PC-9 (cell line): Measurements from ENCODE around the gene TOMM20. TPM values are rescaled to one million over a fixed set of nuclear protein-coding genes. Genes with fewer than 3 reads are reported as not detected.

ENCODE experiments used
- BruUV-seq: library from RNA; stranded (reverse); fragments of 400-500 nt; replicated peaks from 2 replicates; lab custom pipeline; 2021; lab: Mats Ljungman, UMichigan
- CTCF ChIA-PET: fragments of 300-600 bp; sonication (Branson Sonifier 250); formaldehyde crosslinking; loops from one replicate; lab custom pipeline; 2022; ENCODE audit warnings: antibody characterized with exemption; lab: Charles Lee
- POLR2A ChIA-PET: fragments of 300-600 bp; sonication (Branson Sonifier 250); formaldehyde crosslinking; loops from one replicate; lab custom pipeline; 2022; ENCODE audit warnings: antibody characterized with exemption; ENCODE audit not compliant: unreplicated experiment; lab: Charles Lee
- DNase-seq, 2 experiments: peaks; one replicate each; pipeline versions ENCODE4 v3.0.0 to v3.0.0-alpha.2; 2015 to 2022; ENCODE audit warnings: mixed read lengths in 1 of 2
- H2AFZ ChIP-seq: fragments of 200-600 bp; sonication (generic); 2 replicates; pipeline ENCODE4 v1.8.1; 2017; ENCODE audit warnings: antibody characterized with exemption
- H3F3A ChIP-seq: fragments of 200-600 bp; sonication (generic); 2 replicates; pipeline ENCODE4 v1.8.1; 2017; ENCODE audit warnings: antibody characterized with exemption, mild to moderate bottlenecking, low read depth; ENCODE audit not compliant: insufficient read depth
- H3K27ac ChIP-seq: fragments of 200-600 bp; sonication (generic); 2 replicates; pipeline ENCODE4 v1.6.1; 2016; ENCODE audit warnings: mixed run types
- H3K27me3 ChIP-seq: fragments of 200-600 bp; sonication (generic); 2 replicates; pipeline ENCODE4 v1.6.1; 2016; ENCODE audit warnings: low read depth, mixed run types; ENCODE audit not compliant: insufficient read depth
- H3K36me3 ChIP-seq: fragments of 200-600 bp; sonication (generic); 2 replicates; pipeline ENCODE4 v1.6.1; 2016; ENCODE audit warnings: low read depth, mixed run types
- H3K4me1 ChIP-seq: fragments of 200-600 bp; sonication (generic); replicated peaks from 2 replicates; pipeline ENCODE4 v1.6.1; 2016; ENCODE audit warnings: mixed run types; ENCODE audit not compliant: insufficient read depth
- H3K4me2 ChIP-seq: fragments of 200-600 bp; sonication (generic); 2 replicates; pipeline ENCODE4 v1.6.1; 2017; ENCODE audit warnings: mixed run types
- H3K4me3 ChIP-seq: fragments of 200-600 bp; sonication (generic); 2 replicates; pipeline ENCODE4 v1.6.1; 2016; ENCODE audit warnings: mixed run types
- H3K79me2 ChIP-seq: fragments of 200-600 bp; sonication (generic); 2 replicates; pipeline ENCODE4 v1.6.1; 2017; ENCODE audit warnings: low read depth, mixed run types
- H3K9me2 ChIP-seq: fragments of 200-600 bp; sonication (generic); 2 replicates; pipeline ENCODE4 v1.8.1; 2017; ENCODE audit warnings: mild to moderate bottlenecking; ENCODE audit not compliant: insufficient read depth
- H3K9me3 ChIP-seq: fragments of 200-600 bp; sonication (generic); 2 replicates; pipeline ENCODE4 v1.8.1; 2016; ENCODE audit warnings: low read depth; ENCODE audit not compliant: insufficient read depth
- H4K20me1 ChIP-seq: fragments of 200-600 bp; sonication (generic); 2 replicates; pipeline ENCODE4 v1.8.1; 2017; ENCODE audit not compliant: insufficient read depth
- CTCF ChIP-seq: fragments of 200-600 bp; sonication (generic); conservative IDR thresholded peaks from 2 replicates; pipeline ENCODE4 v1.6.1; 2017; ENCODE audit warnings: mixed run types, antibody characterized with exemption, mild to moderate bottlenecking, moderate library complexity
- EZH2 ChIP-seq: fragments of 200-600 bp; sonication (generic); IDR thresholded peaks from 2 replicates; pipeline ENCODE4 v1.8.0; 2017; ENCODE audit warnings: antibody characterized with exemption, low read depth
- intact Hi-C: fragments of 100-400 bp; cut with micrococcal nuclease; formaldehyde crosslinking; loops from one replicate; pipeline ENCODE4 v1.10.0; 2022; ENCODE audit not compliant: unreplicated experiment
- total RNA-seq: library from RNA; stranded (reverse); gene quantifications from 2 replicates; pipeline ENCODE4 v1.2.3, GENCODE V29; 2021

TOMM20 gene
- total RNA-seq, 1 experiment from 2014 or later, result 165 TPM

- CTCF ChIA-PET, result no interaction called here
- Histone ChIP-seq H3K9me3 (no peaks in the 10 kb centered on the region), H3K36me3 (peaks cover 39% of the 10 kb centered on the region), H3K27me3 (no peaks in the 10 kb centered on the region), H3F3A (peaks cover 13% of the 10 kb centered on the region), H2AFZ (no peak overlapping the region), H3K4me2 (no peak overlapping the region), H3K27ac (no peak overlapping the region), H3K79me2 (peaks cover 2% of the 10 kb centered on the region; the same call in 1 of the 2 replicates), H3K4me1 (no peaks in the 10 kb centered on the region), H4K20me1 (no peaks in the 10 kb centered on the region; the same call in 1 of the 2 replicates), H3K9me2 (no peaks in the 10 kb centered on the region), H3K4me3 (no peak overlapping the region)
- TF ChIP-seq EZH2 (no peak), CTCF (no peak)
- POLR2A ChIA-PET, result interaction anchor here (0.6 kb wide), 1 partner anchor 12 kb away, joined by 12 read pairs; no protein-coding TSS in a partner anchor
- no peak for DNase-seq
- BruUV-seq, result no TSS peak
- intact Hi-C loops, result no loop called here
Observed at GRCh38 chr1:235152235-235152634, 23.6 kb upstream of the TOMM20 start.

- Histone ChIP-seq H3K9me2 (no peaks in the 10 kb centered on the region), H3K79me2 (no peaks in the 10 kb centered on the region), H3K4me3 (no peak overlapping the region), H3K27ac (no peak overlapping the region), H4K20me1 (no peaks in the 10 kb centered on the region), H3K4me2 (no peak overlapping the region), H3K4me1 (no peaks in the 10 kb centered on the region), H2AFZ (no peak overlapping the region), H3F3A (peaks cover 13% of the 10 kb centered on the region), H3K27me3 (no peaks in the 10 kb centered on the region), H3K36me3 (peaks cover 27% of the 10 kb centered on the region), H3K9me3 (no peaks in the 10 kb centered on the region)
- DNase-seq, result no peak
- CTCF ChIA-PET, result no interaction called here
- TF ChIP-seq CTCF (no peak), EZH2 (no peak)
- POLR2A ChIA-PET, result no interaction called here
- intact Hi-C loops, result no loop called here
- BruUV-seq, result no TSS peak
Observed at GRCh38 chr1:235151033-235151432, 22.4 kb upstream of the TOMM20 start.

GRCh38 chr1:235149824-235150223 lies 21.2 kb upstream of the TOMM20 start:
- ChIA-PET CTCF (interaction anchor here (0.6 kb wide), 1 partner anchor 272 kb away, joined by 9 read pairs; no protein-coding TSS in a partner anchor), POLR2A (no interaction called here)
- Histone ChIP-seq H3K36me3 (peaks cover 26% of the 10 kb centered on the region), H4K20me1 (no peaks in the 10 kb centered on the region), H3K4me1 (no peaks in the 10 kb centered on the region), H3K27me3 (no peaks in the 10 kb centered on the region), H2AFZ (no peak overlapping the region), H3K4me3 (no peak overlapping the region), H3K27ac (no peak overlapping the region), H3K79me2 (no peaks in the 10 kb centered on the region), H3F3A (peaks cover 13% of the 10 kb centered on the region), H3K9me3 (no peaks in the 10 kb centered on the region), H3K4me2 (no peak overlapping the region), H3K9me2 (no peaks in the 10 kb centered on the region)
- no TSS peak for BruUV-seq
- intact Hi-C loops, result no loop called here
- no peak for DNase-seq
- no peak for TF ChIP-seq EZH2
- TF ChIP-seq CTCF, result no peak
